K562 (cell line): ENCODE results near the gene MRPL58. TPM values are rescaled to one million over a fixed set of nuclear protein-coding genes. Genes with fewer than 3 reads are reported as not detected.

ENCODE experiments used
- BHLHE40 ChIP-seq: IDR thresholded peaks from 2 replicates; pipeline ENCODE4 v1.6.1; 2011; ENCODE audit warnings: low read length, improper control_type of control experiment
- FOXJ2 ChIP-seq: fragments of 200-800 bp; sonication (Bioruptor generic); IDR thresholded peaks from 2 replicates; pipeline ENCODE4 v1.6.1; 2016; ENCODE audit warnings: missing genetic modification characterization, missing compliant biosample characterization
- JUN ChIP-seq, 2 experiments: sonication (generic) in 1 of 2; formaldehyde crosslinking in 1 of 2; IDR thresholded peaks; 2 replicates each; pipeline versions ENCODE4 v1.6.1 to v1.8.0; 2012 to 2022; ENCODE audit warnings: borderline replicate concordance in 2 of 2, mild to moderate bottlenecking in 2 of 2, improper control_type of control experiment in 1 of 2, low read depth in 1 of 2, low read length in 1 of 2, missing genetic modification reagents in 1 of 2
- RFX1 ChIP-seq: fragments of 450-650 bp; IDR thresholded peaks from 2 replicates; pipeline ENCODE4 v1.6.1; 2016; ENCODE audit warnings: mild to moderate bottlenecking, moderate library complexity
- polyA plus RNA-seq, 8 experiments: library from polyadenylated mRNA; depleted of rRNA in 4 of 8; stranded (reverse) in 5 of 8; unstranded in 3 of 8; fragments of >200 nt; fragmentation: Nextera tagmentation in 2 of 8; fragmentation: Illumina TruSeq in 1 of 8; extraction: Ambion mirVana in 2 of 8; extraction: Trizol in 1 of 8; gene quantifications; 2 replicates each; pipeline versions ENCODE4 v1.2.1 to v1.2.3, GENCODE V29; 2011 to 2014; ENCODE audit warnings: inconsistent platforms in 1 of 8, missing spikeins in 1 of 8
- total RNA-seq, 7 experiments: library from RNA; depleted of rRNA in 6 of 7; stranded (reverse); fragments of >200 nt in 6 of 7; fragmentation: Illumina TruSeq in 2 of 7; extraction: Trizol in 2 of 7; gene quantifications; 2 replicates each; pipeline versions ENCODE4 v1.2.1 to v1.2.3, GENCODE V29; 2011 to 2021; ENCODE audit warnings: low replicate concordance in 1 of 7
- TF ChIP-seq, protein P1 (sequence below), 2 experiments: fragments of 450-650 bp; formaldehyde crosslinking in 1 of 2; IDR thresholded peaks; 2 replicates each; pipeline versions ENCODE4 v1.4.0 to v1.6.1; 2014 to 2020; ENCODE audit warnings: mild to moderate bottlenecking in 2 of 2, borderline replicate concordance in 1 of 2, low read depth in 1 of 2
- TF ChIP-seq, protein P2 (sequence below), 2 experiments: fragments of 450-650 bp in 1 of 2; sonication (generic) in 1 of 2; formaldehyde crosslinking in 1 of 2; IDR thresholded peaks in 1 of 2; conservative IDR thresholded peaks in 1 of 2; 2 replicates each; pipeline versions ENCODE4 v1.6.1 to v1.8.1; 2016 to 2023; ENCODE audit warnings: mild to moderate bottlenecking in 2 of 2, moderate library complexity in 2 of 2, inconsistent platforms in 1 of 2, missing genetic modification reagents in 1 of 2

MRPL58 gene
- total and polyA plus RNA-seq, 9 of the 15 experiments (the other 6 are each of a cell fraction or from before 2014, with no cell fraction given): 30.8 to 107 (median 72.4) TPM

DNA sequence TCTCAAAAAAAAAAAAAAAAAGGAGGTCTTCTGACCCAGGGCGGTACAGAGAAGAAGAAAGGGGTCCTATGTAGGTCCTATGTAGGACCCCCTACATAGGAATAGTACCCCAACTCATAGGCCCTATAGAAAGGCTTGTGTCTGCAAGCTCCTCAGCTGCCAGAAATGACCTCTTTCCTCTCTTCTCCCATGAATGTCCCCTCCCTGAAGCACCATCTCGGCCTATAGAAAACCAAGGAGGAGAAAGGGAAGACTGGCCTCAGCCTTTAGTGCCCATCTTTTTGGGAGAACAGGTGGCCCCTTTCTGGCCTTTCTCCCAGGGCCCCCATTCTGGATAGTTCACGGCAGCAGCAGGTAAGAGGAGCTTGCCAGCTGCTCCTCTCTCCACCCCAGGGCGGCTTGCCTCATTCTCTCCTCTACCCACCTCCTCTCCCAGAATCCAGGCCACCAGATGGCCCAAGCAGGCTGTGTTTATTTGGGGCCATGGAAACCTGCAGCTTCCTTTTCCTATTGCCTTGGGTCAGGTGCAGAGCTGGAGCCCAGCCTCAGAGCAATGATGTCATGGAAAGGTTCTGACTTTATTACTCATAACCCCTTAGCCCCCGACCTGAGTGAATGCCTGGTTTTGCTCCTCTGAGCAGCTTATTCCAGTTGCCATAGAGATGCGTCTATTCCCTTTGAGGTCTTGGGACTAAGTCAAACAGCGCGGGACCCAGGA, 1.6 kb upstream of the MRPL58 start (continued):
- TF ChIP-seq, protein P1, sequence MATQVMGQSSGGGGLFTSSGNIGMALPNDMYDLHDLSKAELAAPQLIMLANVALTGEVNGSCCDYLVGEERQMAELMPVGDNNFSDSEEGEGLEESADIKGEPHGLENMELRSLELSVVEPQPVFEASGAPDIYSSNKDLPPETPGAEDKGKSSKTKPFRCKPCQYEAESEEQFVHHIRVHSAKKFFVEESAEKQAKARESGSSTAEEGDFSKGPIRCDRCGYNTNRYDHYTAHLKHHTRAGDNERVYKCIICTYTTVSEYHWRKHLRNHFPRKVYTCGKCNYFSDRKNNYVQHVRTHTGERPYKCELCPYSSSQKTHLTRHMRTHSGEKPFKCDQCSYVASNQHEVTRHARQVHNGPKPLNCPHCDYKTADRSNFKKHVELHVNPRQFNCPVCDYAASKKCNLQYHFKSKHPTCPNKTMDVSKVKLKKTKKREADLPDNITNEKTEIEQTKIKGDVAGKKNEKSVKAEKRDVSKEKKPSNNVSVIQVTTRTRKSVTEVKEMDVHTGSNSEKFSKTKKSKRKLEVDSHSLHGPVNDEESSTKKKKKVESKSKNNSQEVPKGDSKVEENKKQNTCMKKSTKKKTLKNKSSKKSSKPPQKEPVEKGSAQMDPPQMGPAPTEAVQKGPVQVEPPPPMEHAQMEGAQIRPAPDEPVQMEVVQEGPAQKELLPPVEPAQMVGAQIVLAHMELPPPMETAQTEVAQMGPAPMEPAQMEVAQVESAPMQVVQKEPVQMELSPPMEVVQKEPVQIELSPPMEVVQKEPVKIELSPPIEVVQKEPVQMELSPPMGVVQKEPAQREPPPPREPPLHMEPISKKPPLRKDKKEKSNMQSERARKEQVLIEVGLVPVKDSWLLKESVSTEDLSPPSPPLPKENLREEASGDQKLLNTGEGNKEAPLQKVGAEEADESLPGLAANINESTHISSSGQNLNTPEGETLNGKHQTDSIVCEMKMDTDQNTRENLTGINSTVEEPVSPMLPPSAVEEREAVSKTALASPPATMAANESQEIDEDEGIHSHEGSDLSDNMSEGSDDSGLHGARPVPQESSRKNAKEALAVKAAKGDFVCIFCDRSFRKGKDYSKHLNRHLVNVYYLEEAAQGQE (IDR thresholded peaks at IDR 0.05; ENCODE audit: borderline replicate concordance): peak; percentile 25; the same call in 1 of the 2 replicates
- TF ChIP-seq, protein P1 (CRISPR knock-in tag; IDR thresholded peaks at IDR 0.05; ENCODE audit: low read depth): no peak
- peak; percentile 67 for TF ChIP-seq RFX1
- TF ChIP-seq JUN (IDR thresholded peaks at IDR 0.05; ENCODE audit: borderline replicate concordance, low read depth, low read length): peak; percentile 51; the same call in 1 of the 2 replicates
- TF ChIP-seq JUN (CRISPR knock-in tag; IDR thresholded peaks at IDR 0.05; ENCODE audit: borderline replicate concordance): no peak
- TF ChIP-seq, protein P2, sequence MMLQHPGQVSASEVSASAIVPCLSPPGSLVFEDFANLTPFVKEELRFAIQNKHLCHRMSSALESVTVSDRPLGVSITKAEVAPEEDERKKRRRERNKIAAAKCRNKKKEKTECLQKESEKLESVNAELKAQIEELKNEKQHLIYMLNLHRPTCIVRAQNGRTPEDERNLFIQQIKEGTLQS (IDR thresholded peaks at IDR 0.05): peak; percentile 68
- TF ChIP-seq, protein P2 (CRISPR knock-in tag; conservative IDR thresholded peaks at IDR 0.05): no peak
- TF ChIP-seq FOXJ2: peak; percentile 95
- peak; percentile 48; the same call in 1 of the 2 replicates for TF ChIP-seq BHLHE40
